Prostate gland (tissue), 2 donors: Measurements from ENCODE around the gene ROBO2. TPM values are rescaled to one million over a fixed set of nuclear protein-coding genes. Genes with fewer than 3 reads are reported as not detected.

ENCODE experiments used
- DNase-seq: peaks from one replicate; pipeline ENCODE4 v3.0.0-alpha.2; 2019; ENCODE audit warnings: low spot score
- H3K27ac ChIP-seq, 2 donors: fragments of 200-600 bp; sonication (generic); 2 replicates each; pipeline ENCODE4 v1.5.1; 2017 to 2019
- H3K27me3 ChIP-seq: fragments of 200-600 bp; sonication (generic); replicated peaks from 2 replicates; pipeline ENCODE4 v1.5.1; 2019; ENCODE audit not compliant: insufficient read depth
- H3K36me3 ChIP-seq, 2 donors: fragments of 200-600 bp; sonication (generic); 1 replicate in 1 of 2; 2 replicates in 1 of 2; pipeline versions ENCODE4 v1.5.1 to v1.8.1; 2017 to 2019
- H3K4me1 ChIP-seq: fragments of 200-600 bp; sonication (generic); replicated peaks from 2 replicates; pipeline ENCODE4 v1.5.1; 2019
- H3K4me3 ChIP-seq, 2 donors: fragments of 200-600 bp; sonication (generic); 2 replicates each; pipeline ENCODE4 v1.5.1; 2017 to 2019
- H3K9me3 ChIP-seq: fragments of 200-600 bp; sonication (generic); 2 replicates; pipeline ENCODE4 v1.5.1; 2017
- CTCF ChIP-seq, 4 experiments: fragments of 200-600 bp in 2 of 4; fragments of 450-650 bp in 2 of 4; sonication (generic) in 2 of 4; IDR thresholded peaks; 1 replicate in 3 of 4; 2 replicates in 1 of 4; pipeline ENCODE4 v1.5.1; 2016 to 2019; ENCODE audit warnings: antibody characterized with exemption in 4 of 4, mild to moderate bottlenecking in 2 of 4, moderate library complexity in 2 of 4
- POLR2A ChIP-seq: fragments of 450-650 bp; IDR thresholded peaks from one replicate; pipeline ENCODE4 v1.6.1; 2016; ENCODE audit warnings: antibody characterized with exemption, mild to moderate bottlenecking
- POLR2AphosphoS5 ChIP-seq: sonication (generic); formaldehyde crosslinking; IDR thresholded peaks from one replicate; pipeline ENCODE4 v1.6.1; 2017; ENCODE audit warnings: antibody characterized with exemption
- WGBS: methylation state at CpG from one replicate; pipeline ENCODE4 v1.1.5; 2018; 5-methylcytosine and 5-hydroxymethylcytosine counted together
- intact Hi-C: fragments of 100-400 bp; cut with DNase I; formaldehyde crosslinking; loops from one replicate; pipeline ENCODE4 v1.14.2; 2022
- total RNA-seq, 2 donors: library from RNA; depleted of rRNA; stranded (reverse); fragments of >200 nt; gene quantifications; one replicate each; pipeline ENCODE4 v1.1.0, GENCODE V29; 2016

Gene ROBO2
- total RNA-seq, 2 donors from 2014 or later: 3.6 to 18.2 TPM

DNA sequence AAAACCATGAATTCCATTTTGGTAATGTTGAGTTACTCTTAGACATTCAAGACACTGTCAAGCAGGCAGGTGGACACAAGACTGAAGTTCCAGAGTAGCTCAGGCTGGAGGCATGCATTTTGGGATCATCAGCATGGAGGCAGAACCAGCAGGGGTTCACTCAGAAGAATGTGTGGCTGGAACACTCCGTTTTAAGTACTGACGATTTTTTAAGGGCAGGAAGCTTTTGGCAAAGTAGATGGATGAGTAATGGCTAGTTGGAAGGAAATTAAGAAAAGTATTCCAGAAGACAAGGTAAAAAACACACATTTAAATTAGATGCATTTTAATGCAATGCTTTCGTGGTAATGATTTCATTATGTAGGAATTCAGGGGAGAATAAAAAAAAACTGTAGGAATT, 420.4 kb downstream of the ROBO2 start:
- Histone ChIP-seq H3K27ac (no peak overlapping the region), H3K4me1 (no peaks in the 10 kb centered on the region), H3K4me3 (no peak overlapping the region), H3K27me3 (no peaks in the 10 kb centered on the region), H3K9me3 (no peaks in the 10 kb centered on the region), H3K36me3 (no peaks in the 10 kb centered on the region)
- intact Hi-C loops: no loop called here
- TF ChIP-seq CTCF (IDR thresholded peaks at IDR 0.05) (no peak), POLR2A (no peak), POLR2AphosphoS5 (no peak)
- no peak for DNase-seq
- 74% methylated on average over 3 of the region's 3 CpGs for WGBS

DNA sequence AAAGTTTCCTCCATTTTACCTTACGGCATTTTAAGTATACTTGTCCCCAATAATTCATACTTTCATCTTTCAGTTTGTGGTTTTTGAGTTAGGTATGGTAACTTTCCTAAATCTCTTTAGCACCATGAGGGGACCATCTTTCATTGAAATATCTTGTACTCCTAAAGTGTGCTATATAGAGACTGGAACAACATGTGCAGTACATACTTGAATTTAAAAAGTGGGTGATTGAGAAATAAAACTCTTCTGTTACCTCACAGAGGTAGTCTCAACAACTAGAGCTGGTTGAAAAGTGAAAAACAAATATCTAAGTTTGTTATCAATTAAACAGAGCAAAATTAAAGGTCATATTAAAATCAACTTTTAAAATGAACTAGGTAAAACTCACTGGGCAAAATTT, 423.1 kb downstream of the ROBO2 start:
- no peak for TF ChIP-seq POLR2A
- TF ChIP-seq CTCF (IDR thresholded peaks at IDR 0.05): no peak
- TF ChIP-seq POLR2AphosphoS5: no peak
- Histone ChIP-seq H3K9me3 (no peaks in the 10 kb centered on the region), H3K27ac (no peak overlapping the region), H3K36me3 (no peaks in the 10 kb centered on the region), H3K4me3 (no peak overlapping the region), H3K27me3 (no peaks in the 10 kb centered on the region), H3K4me1 (no peaks in the 10 kb centered on the region)
- 5% methylated on average over 1 of the region's 1 CpG for WGBS
- intact Hi-C loops: no loop called here
- DNase-seq: no peak

DNA sequence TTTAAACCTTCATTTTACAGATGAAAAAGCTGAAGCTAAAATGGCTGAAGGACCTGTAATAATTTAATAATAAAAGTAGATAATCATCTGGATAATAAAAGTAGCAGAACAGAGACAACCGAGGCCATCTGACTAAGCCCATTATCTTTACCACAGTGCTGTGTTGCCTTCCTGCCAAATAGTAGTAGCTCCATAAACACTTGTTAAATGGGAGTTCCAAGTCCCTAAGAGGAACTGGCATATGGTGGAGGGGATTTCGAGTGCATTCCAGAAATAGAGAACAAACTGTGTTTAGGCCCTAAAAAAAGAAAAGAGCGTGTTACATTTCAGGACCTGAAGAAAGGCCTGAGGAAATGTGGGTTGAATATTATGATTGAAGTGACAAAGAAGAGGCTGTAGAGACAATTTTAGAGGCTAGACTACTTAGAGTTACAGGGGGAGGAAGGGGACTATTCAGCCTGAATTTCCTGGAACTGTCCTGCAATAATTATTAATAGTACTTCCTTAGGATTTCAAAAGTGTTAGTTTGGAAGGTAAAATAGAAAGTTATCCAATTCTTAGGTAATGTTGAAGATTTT, 424.3 kb downstream of the ROBO2 start:
- Histone ChIP-seq H3K36me3 (no peaks in the 10 kb centered on the region), H3K27me3 (no peaks in the 10 kb centered on the region), H3K4me3 (no peak overlapping the region), H3K4me1 (no peaks in the 10 kb centered on the region), H3K9me3 (no peaks in the 10 kb centered on the region), H3K27ac (no peak overlapping the region)
- TF ChIP-seq POLR2AphosphoS5 (no peak), CTCF (IDR thresholded peaks at IDR 0.05) (no peak), POLR2A (no peak)
- intact Hi-C loops: no loop called here
- DNase-seq: no peak
- 27% methylated on average over 3 of the region's 3 CpGs for WGBS

GRCh38 chr3:77466562-77467115, 426.7 kb downstream of the ROBO2 start:
- 91% methylated on average over 5 of the region's 5 CpGs for WGBS
- TF ChIP-seq POLR2AphosphoS5 (no peak), POLR2A (no peak), CTCF (IDR thresholded peaks at IDR 0.05) (no peak)

More at GRCh38 chr3:77466562-77467115, 426.7 kb downstream of the ROBO2 start:
- Histone ChIP-seq H3K4me1 (no peaks in the 10 kb centered on the region), H3K27me3 (no peaks in the 10 kb centered on the region), H3K4me3 (no peak overlapping the region), H3K9me3 (no peaks in the 10 kb centered on the region), H3K36me3 (no peaks in the 10 kb centered on the region), H3K27ac (no peak overlapping the region)
- intact Hi-C loops: no loop called here
- DNase-seq: no peak
